Thyroid gland (tissue), 4 donors: ENCODE data around the gene ZNF417. TPM values are rescaled to one million over a fixed set of nuclear protein-coding genes. Genes with fewer than 3 reads are reported as not detected.
"Not testable (repeated sequence)": the region's sequence is repeated elsewhere in the genome, so short reads cannot be mapped to it uniquely, and the experiment has no call there.

Experiments
- DNase-seq, 2 donors: peaks; one replicate each; pipeline ENCODE4 v3.0.0-alpha.2; 2019
- H3K27ac ChIP-seq, 3 donors: fragments of 200-600 bp; sonication (generic); 1 replicate in 2 of 3; 2 replicates in 1 of 3; pipeline ENCODE4 v1.5.1; 2016 to 2019; ENCODE audit warnings: mild to moderate bottlenecking in 1 of 3, moderate library complexity in 1 of 3
- H3K27me3 ChIP-seq: fragments of 200-600 bp; sonication (generic); one replicate; pipeline ENCODE4 v1.5.1; 2019
- H3K36me3 ChIP-seq, 2 donors: fragments of 200-600 bp; sonication (generic); one replicate each; pipeline ENCODE4 v1.5.1; 2016 to 2019
- H3K4me1 ChIP-seq, 2 donors: fragments of 200-600 bp; sonication (generic); one replicate each; pipeline ENCODE4 v1.5.1; 2017 to 2019
- H3K4me3 ChIP-seq, 3 donors: fragments of 200-600 bp; sonication (generic); replicated peaks in 1 of 3; 1 replicate in 2 of 3; 2 replicates in 1 of 3; pipeline ENCODE4 v1.5.1; 2016; ENCODE audit warnings: mild to moderate bottlenecking in 1 of 3
- H3K9me3 ChIP-seq: fragments of 200-600 bp; sonication (generic); one replicate; pipeline ENCODE4 v1.5.1; 2017
- POLR2A ChIP-seq, 2 donors: fragments of 450-650 bp; IDR thresholded peaks; one replicate each; pipeline ENCODE4 v1.6.1; 2017; ENCODE audit warnings: antibody characterized with exemption in 2 of 2, mild to moderate bottlenecking in 2 of 2, moderate library complexity in 1 of 2
- WGBS, 2 donors: methylation state at CpG; one replicate each; pipeline ENCODE4 v1.1.5; 2017; 5-methylcytosine and 5-hydroxymethylcytosine counted together
- intact Hi-C: fragments of 100-400 bp; cut with DNase I; formaldehyde crosslinking; loops from one replicate; pipeline ENCODE4 v1.15.1; 2023
- total RNA-seq, 4 donors: library from RNA; depleted of rRNA; stranded (reverse); fragments of >200 nt; gene quantifications; one replicate each; pipeline ENCODE4 v1.2.3, GENCODE V29; 2016
- TF ChIP-seq, protein P1 (sequence below), 6 experiments: fragments of 200-600 bp in 3 of 6; fragments of 450-650 bp in 3 of 6; sonication (generic) in 3 of 6; IDR thresholded peaks; one replicate each; pipeline ENCODE4 v1.5.1; 2016 to 2019; ENCODE audit warnings: antibody characterized with exemption in 6 of 6, mild to moderate bottlenecking in 2 of 6, inconsistent platforms in 1 of 6, moderate library complexity in 1 of 6

The ZNF417 gene
- 10 to 100 TPM; 17.7 to 33.0 (median 25.1) TPM for total RNA-seq

DNA sequence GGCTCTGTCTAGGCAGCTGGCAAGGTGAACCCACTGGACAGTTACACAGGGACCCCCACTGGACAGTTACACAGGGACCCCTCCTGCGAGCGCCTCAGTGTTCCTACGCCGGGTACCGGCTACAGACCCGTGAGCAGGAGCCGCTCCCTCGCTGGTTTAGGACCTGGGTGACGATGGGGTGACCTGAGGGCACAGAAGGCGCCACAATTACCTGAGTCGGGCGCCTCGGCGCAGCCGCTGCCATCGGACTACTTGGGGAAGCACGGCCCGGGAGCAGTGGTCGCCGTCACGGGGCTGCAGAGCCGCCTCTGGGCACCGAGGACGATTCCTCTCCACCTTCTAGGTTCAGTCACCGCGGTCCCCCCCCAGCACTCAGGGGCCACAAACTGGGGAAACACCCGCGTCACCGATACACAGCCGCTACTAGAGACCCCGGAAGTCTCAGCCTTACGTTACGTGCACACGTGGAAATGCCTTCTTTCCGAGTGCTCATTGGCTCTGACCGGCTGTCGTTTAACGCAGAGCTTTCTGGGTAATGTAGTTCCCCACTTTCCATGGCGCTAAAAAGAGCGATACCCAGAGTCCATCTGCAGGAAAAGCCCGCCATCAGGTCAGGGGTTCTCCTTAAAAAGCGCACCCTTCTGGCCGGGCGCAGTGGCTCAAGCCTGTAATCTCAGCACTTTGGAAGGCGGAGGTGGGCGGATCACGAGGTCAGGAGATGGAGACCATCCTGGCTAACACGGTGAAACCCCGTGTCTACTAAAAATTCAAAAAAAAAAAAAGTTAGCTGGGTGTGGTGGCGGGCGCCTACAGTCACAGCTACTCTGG, at the start of gene ZNF417:
TSS of gene ZNF417 (minus strand) at position 425 of the 828 bp plus-strand sequence. CDS start at position 244, 181 bp downstream.
- Histone ChIP-seq H3K27ac (peak within 1 kb of the TSS in 2 of 3 donors; percentile 3 to 51), H3K4me1 (peaks cover 10 to 15% of the 10 kb centered on the region in 2 donors), H3K4me3 (peak within 1 kb of the TSS; percentile 29 to 78 (median 60))
- H3K36me3 ChIP-seq, intact Hi-C loops, H3K9me3 ChIP-seq, H3K27me3 ChIP-seq: not testable (repeated sequence)
- DNase-seq, result peak; percentile 85 to 87
- TF ChIP-seq POLR2A (IDR thresholded peaks at IDR 0.05), result peak in 1 of 2 donors; percentile 60
- TF ChIP-seq, protein P1, sequence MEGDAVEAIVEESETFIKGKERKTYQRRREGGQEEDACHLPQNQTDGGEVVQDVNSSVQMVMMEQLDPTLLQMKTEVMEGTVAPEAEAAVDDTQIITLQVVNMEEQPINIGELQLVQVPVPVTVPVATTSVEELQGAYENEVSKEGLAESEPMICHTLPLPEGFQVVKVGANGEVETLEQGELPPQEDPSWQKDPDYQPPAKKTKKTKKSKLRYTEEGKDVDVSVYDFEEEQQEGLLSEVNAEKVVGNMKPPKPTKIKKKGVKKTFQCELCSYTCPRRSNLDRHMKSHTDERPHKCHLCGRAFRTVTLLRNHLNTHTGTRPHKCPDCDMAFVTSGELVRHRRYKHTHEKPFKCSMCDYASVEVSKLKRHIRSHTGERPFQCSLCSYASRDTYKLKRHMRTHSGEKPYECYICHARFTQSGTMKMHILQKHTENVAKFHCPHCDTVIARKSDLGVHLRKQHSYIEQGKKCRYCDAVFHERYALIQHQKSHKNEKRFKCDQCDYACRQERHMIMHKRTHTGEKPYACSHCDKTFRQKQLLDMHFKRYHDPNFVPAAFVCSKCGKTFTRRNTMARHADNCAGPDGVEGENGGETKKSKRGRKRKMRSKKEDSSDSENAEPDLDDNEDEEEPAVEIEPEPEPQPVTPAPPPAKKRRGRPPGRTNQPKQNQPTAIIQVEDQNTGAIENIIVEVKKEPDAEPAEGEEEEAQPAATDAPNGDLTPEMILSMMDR (IDR thresholded peaks at IDR 0.05), result peak in 3 of 6 experiments; percentile 17 to 29 (median 24)
- WGBS, 2 donors, result 0 to 1% methylated on average over 18 to 30 of the region's 51 CpGs

DNA sequence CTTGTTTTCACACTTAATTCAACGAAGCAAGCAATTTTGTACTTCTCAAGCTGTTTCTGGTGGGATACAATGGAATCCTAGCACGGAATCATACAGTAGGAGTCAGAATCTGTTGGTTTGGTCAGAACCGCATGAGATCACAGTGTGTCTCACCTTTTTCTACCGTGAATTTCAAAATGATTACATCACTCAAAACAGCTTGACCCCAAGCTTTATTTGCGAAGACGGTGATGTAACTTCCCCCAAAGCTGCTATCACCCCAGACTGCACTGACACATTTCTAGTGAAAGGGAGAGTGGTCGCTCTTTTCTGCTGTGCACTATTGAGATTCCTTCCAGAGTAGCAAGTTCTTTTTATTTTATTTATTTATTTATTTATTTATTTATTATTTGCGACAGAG, 48.4 kb upstream of the ZNF417 start:
- Histone ChIP-seq H3K4me3 (no peak overlapping the region), H3K9me3 (no peaks in the 10 kb centered on the region), H3K27me3 (no peaks in the 10 kb centered on the region), H3K4me1 (no peaks in the 10 kb centered on the region), H3K36me3 (no peaks in the 10 kb centered on the region), H3K27ac (no peak overlapping the region)
- WGBS, 2 donors, result 84 to 94% methylated on average over 8 of the region's 8 CpGs
- DNase-seq, result no peak
- intact Hi-C loops, result no loop called here
- TF ChIP-seq POLR2A (IDR thresholded peaks at IDR 0.05), result no peak
- TF ChIP-seq, protein P1 (IDR thresholded peaks at IDR 0.05), result no peak

DNA sequence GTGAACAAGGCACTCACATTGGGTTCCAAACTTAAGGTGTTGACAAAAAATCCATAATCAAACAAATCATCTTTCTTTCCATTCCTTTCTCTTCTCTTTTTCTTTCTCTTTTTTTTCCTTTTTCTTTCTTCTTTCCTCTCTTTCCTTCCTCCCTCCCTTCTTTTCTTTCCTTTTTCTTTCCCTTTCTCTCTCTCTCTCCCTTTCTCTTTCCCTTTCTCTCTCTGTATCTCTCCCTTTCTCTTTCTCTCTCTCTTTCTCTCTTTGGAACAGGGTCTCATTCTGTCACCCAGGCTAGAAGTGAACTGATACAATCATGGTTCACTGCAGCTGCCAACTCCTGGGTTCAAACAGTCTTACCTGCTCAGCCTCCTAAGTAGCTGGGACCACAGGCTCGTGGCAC, 45.4 kb upstream of the ZNF417 start:
- DNase-seq, result no peak
- WGBS, 2 donors, result 74 to 89% methylated on average over 1 of the region's 1 CpG
- Histone ChIP-seq H3K27ac (no peak overlapping the region), H3K36me3 (no peaks in the 10 kb centered on the region), H3K9me3 (no peaks in the 10 kb centered on the region), H3K4me1 (no peaks in the 10 kb centered on the region), H3K27me3 (no peaks in the 10 kb centered on the region), H3K4me3 (no peak overlapping the region)
- intact Hi-C loops, result no loop called here
- TF ChIP-seq, protein P1 (IDR thresholded peaks at IDR 0.05), result no peak
- no peak for TF ChIP-seq POLR2A (IDR thresholded peaks at IDR 0.05)

DNA sequence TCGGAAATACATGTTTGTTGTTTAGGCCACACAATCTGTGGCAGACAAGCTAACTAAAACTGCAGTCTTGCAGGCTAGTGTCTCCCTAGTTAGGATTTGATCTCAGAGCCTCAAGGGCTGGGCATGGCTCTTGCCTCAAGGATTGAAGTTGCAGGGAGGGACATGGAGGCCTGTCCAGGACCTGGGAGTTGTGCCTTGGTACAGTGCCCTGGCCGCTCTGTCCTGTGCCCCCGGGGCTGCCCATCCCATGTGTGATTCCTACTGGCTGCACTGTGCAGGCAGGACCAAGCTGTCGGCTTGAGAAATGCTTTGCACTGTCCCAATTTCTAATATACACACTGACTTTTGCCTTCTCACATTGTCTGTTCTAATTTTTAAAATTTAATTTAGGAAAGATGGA, 38.6 kb upstream of the ZNF417 start:
- no peaks in the 10 kb centered on the region for H3K9me3 ChIP-seq
- intact Hi-C loops, result no loop called here
- no peak for TF ChIP-seq POLR2A (IDR thresholded peaks at IDR 0.05)
- TF ChIP-seq, protein P1 (IDR thresholded peaks at IDR 0.05), result no peak
- no peaks in the 10 kb centered on the region for H3K27me3 ChIP-seq
- DNase-seq, result no peak
- WGBS, 2 donors, result 78 to 91% methylated on average over 4 of the region's 4 CpGs
- H3K27ac ChIP-seq, result no peak overlapping the region
- H3K4me3 ChIP-seq, result no peak overlapping the region
- H3K36me3 ChIP-seq, result no peaks in the 10 kb centered on the region
- no peaks in the 10 kb centered on the region for H3K4me1 ChIP-seq

DNA sequence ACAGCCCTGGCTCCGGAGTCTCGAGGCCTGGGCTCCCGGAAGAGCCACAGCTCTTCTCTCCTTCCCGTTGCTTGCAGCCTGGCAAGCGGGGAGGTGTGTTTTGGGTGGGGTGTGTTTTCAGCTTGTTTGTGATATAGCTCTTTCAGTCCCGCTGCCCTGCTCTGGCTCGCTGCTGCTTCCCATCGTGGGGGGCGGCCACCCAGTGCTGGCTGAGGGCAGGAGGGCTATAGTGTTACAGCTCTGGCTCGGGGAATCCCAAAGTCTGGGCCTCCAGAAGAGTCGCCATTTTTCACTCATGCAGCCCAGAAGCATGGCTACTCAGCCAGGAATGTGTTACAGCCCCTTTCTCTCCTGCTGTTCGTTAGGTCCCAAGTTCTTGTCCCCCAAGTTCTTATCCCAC, 33.3 kb upstream of the ZNF417 start:
- Histone ChIP-seq H3K27me3 (no peaks in the 10 kb centered on the region), H3K36me3 (no peaks in the 10 kb centered on the region), H3K4me3 (no peak overlapping the region), H3K4me1 (peaks cover 11% of the 10 kb centered on the region in 2 donors), H3K9me3 (no peaks in the 10 kb centered on the region), H3K27ac (no peak overlapping the region)
- WGBS, 2 donors, result 88 to 91% methylated on average over 9 to 12 of the region's 12 CpGs
- TF ChIP-seq, protein P1 (IDR thresholded peaks at IDR 0.05), result no peak
- TF ChIP-seq POLR2A (IDR thresholded peaks at IDR 0.05), result no peak
- intact Hi-C loops, result no loop called here
- no peak for DNase-seq
